Gastroesophageal sphincter (tissue), 4 donors: Measurements from ENCODE around the gene CLDND1. TPM values are rescaled to one million over a fixed set of nuclear protein-coding genes. Genes with fewer than 3 reads are reported as not detected.

Experiments
- ATAC-seq: fragments of 150-250 bp; one replicate; pipeline ENCODE4 v1.9.1; 2016; ENCODE audit warnings: mild to moderate bottlenecking, moderate library complexity
- H3K27ac ChIP-seq, 4 donors: fragments of 200-600 bp; sonication (generic) in 3 of 4; 1 replicate in 3 of 4; 2 replicates in 1 of 4; pipeline ENCODE4 v1.5.1; 2016 to 2019
- H3K27me3 ChIP-seq: fragments of 200-600 bp; sonication (generic); one replicate; pipeline ENCODE4 v1.5.1; 2019
- H3K36me3 ChIP-seq, 2 donors: fragments of 200-600 bp; sonication (generic); one replicate each; pipeline ENCODE4 v1.5.1; 2019; ENCODE audit warnings: control low read depth in 1 of 2
- H3K4me1 ChIP-seq, 3 donors: fragments of 200-600 bp; sonication (generic); 1 replicate in 2 of 3; 2 replicates in 1 of 3; pipeline ENCODE4 v1.5.1; 2016 to 2019; ENCODE audit warnings: control low read depth in 2 of 3
- H3K4me3 ChIP-seq, 2 donors: fragments of 200-600 bp; sonication (generic); one replicate each; pipeline ENCODE4 v1.5.1; 2019; ENCODE audit warnings: mild to moderate bottlenecking in 1 of 2, moderate library complexity in 1 of 2
- H3K9me3 ChIP-seq, 3 donors: fragments of 200-600 bp; sonication (generic); one replicate each; pipeline ENCODE4 v1.5.1; 2017 to 2019; ENCODE audit warnings: control low read depth in 2 of 3
- EP300 ChIP-seq: sonication (generic); formaldehyde crosslinking; IDR thresholded peaks from one replicate; pipeline ENCODE4 v1.6.1; 2017; ENCODE audit warnings: antibody characterized with exemption, mild to moderate bottlenecking
- POLR2A ChIP-seq, 2 donors: fragments of 450-650 bp; IDR thresholded peaks; one replicate each; pipeline ENCODE4 v1.6.1; 2017; ENCODE audit warnings: antibody characterized with exemption in 2 of 2, mild to moderate bottlenecking in 2 of 2, moderate library complexity in 1 of 2
- POLR2AphosphoS5 ChIP-seq: sonication (generic); formaldehyde crosslinking; IDR thresholded peaks from one replicate; pipeline ENCODE4 v1.6.1; 2017; ENCODE audit warnings: antibody characterized with exemption
- WGBS, 2 donors: methylation state at CpG; one replicate each; pipeline ENCODE4 v1.1.5; 2018; ENCODE audit warnings: low coverage in 1 of 2; 5-methylcytosine and 5-hydroxymethylcytosine counted together
- small RNA-seq, 4 donors: library from RNA; depleted of rRNA; stranded (forward); fragments of <200 nt; gene quantifications; one replicate each; pipeline ENCODE3, GENCODE V24; 2016
- total RNA-seq, 4 donors: library from RNA; depleted of rRNA; stranded (reverse); fragments of >200 nt; gene quantifications; one replicate each; pipeline ENCODE4 v1.1.0, GENCODE V29; 2016
- TF ChIP-seq, protein P1 (sequence below), 4 experiments: fragments of 200-600 bp in 2 of 4; fragments of 450-650 bp in 2 of 4; sonication (generic) in 1 of 4; IDR thresholded peaks; one replicate each; pipeline ENCODE4 v1.5.1; 2017 to 2019; ENCODE audit warnings: antibody characterized with exemption in 4 of 4, mild to moderate bottlenecking in 2 of 4, moderate library complexity in 2 of 4

The CLDND1 gene
- total RNA-seq, 4 donors from 2014 or later, result 117 to 228 (median 183) TPM

DNA sequence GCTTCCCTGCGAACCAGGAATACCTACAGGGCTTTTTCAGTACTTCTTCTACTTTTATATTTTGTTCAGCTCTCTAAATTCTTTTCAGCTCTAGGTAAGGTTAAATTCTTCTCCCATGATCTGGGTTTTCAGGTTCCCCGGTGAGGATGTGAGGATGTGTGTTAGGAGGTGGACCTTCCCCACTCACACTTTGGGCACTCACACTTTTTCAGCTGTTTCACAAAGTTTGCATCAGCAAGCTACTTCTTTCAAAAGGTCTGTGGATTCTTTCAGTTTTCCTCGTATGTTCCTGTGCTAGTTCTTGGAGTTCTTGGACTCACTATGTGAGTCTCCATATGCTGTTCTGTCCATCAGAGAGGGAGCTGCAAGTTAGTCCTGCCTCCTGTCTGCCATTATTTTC is 39.1 kb downstream of the CLDND1 start:
- TF ChIP-seq, protein P1, sequence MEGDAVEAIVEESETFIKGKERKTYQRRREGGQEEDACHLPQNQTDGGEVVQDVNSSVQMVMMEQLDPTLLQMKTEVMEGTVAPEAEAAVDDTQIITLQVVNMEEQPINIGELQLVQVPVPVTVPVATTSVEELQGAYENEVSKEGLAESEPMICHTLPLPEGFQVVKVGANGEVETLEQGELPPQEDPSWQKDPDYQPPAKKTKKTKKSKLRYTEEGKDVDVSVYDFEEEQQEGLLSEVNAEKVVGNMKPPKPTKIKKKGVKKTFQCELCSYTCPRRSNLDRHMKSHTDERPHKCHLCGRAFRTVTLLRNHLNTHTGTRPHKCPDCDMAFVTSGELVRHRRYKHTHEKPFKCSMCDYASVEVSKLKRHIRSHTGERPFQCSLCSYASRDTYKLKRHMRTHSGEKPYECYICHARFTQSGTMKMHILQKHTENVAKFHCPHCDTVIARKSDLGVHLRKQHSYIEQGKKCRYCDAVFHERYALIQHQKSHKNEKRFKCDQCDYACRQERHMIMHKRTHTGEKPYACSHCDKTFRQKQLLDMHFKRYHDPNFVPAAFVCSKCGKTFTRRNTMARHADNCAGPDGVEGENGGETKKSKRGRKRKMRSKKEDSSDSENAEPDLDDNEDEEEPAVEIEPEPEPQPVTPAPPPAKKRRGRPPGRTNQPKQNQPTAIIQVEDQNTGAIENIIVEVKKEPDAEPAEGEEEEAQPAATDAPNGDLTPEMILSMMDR (IDR thresholded peaks at IDR 0.05), result no peak
- no peak for TF ChIP-seq POLR2AphosphoS5
- TF ChIP-seq EP300, result no peak
- TF ChIP-seq POLR2A (IDR thresholded peaks at IDR 0.05), result no peak
- H3K4me1 ChIP-seq, result no peaks in the 10 kb centered on the region
- H3K27ac ChIP-seq, result no peak overlapping the region
- no peak for ATAC-seq
- H3K27me3 ChIP-seq, result no peaks in the 10 kb centered on the region
- no peak overlapping the region for H3K4me3 ChIP-seq
- WGBS, 2 donors, result 68 to 77% methylated on average over 3 of the region's 3 CpGs
- peaks cover 0 to 69% (median 0%) of the 10 kb centered on the region in 3 donors for H3K9me3 ChIP-seq
- no peaks in the 10 kb centered on the region for H3K36me3 ChIP-seq

DNA sequence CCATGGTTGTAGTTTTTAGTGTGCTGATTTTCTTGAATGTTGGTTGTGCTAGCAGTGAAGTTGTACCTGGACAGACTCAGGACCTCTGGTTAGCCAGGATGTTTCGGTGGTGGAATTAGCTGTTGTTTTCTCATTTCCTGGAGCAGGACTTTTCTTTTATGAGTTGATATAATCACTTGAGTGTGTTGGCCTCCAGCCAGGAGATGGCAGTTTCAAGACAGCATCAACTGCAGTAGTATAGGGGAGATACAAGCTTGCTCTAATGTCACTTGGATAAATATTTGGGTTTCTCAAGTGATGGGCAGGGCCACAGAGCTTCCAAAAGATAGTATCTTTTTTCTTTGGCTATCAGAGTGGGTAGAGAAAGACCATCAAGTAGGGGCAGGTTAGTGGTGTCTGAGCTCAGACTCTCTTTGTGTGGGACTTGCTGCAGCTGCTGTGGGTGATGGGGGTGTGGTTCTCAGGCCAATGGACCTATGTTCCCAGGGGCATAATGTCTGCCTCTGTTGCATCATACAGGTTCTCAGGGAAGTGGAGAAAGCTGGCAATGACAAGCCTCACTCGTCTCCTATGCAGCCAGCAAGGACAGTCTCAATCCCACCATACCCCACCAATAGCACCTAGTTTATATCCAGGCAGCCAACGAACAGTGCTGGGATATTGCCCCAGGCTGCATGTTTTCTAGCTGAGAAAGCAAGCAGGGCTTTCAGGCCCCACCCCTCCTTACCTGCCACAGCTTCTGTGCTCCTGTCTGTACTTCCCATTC is 39.8 kb downstream of the CLDND1 start:
- TF ChIP-seq EP300, result no peak
- no peak for TF ChIP-seq POLR2A (IDR thresholded peaks at IDR 0.05)
- TF ChIP-seq, protein P1 (IDR thresholded peaks at IDR 0.05), result no peak
- TF ChIP-seq POLR2AphosphoS5, result no peak
- 91 to 100% methylated on average over 1 to 2 of the region's 3 CpGs for WGBS, 2 donors
- H3K4me1 ChIP-seq, result no peaks in the 10 kb centered on the region
- H3K27ac ChIP-seq, result no peak overlapping the region
- no peak overlapping the region for H3K4me3 ChIP-seq
- ATAC-seq, result no peak
- H3K27me3 ChIP-seq, result no peaks in the 10 kb centered on the region
- peaks cover 0 to 69% (median 0%) of the 10 kb centered on the region in 3 donors for H3K9me3 ChIP-seq
- H3K36me3 ChIP-seq, result no peaks in the 10 kb centered on the region

Small RNAs within 50 kb of the gene (small RNA-seq; reads per million reads assigned to genes)
- 0 reads per million in 4 donors for gene RPL38P4

Other genes starting within 250 kb of the CLDND1 start
- not detected for gene OR5H2, start 240.4 kb downstream of the CLDND1 start, total RNA-seq
- gene OR5K4, start 169.0 kb downstream of the CLDND1 start, total RNA-seq, result not detected
- not detected for gene OR5K3, start 132.2 kb downstream of the CLDND1 start, total RNA-seq
- not detected for gene OR5K1, start 59.7 kb downstream of the CLDND1 start, total RNA-seq
- gene OR5K2, start 25.2 kb downstream of the CLDND1 start, total RNA-seq, result not detected
- not detected for gene GPR15, start 9.1 kb upstream of the CLDND1 start, total RNA-seq
- 10 to 100 TPM; 11.7 to 26.1 (median 17.1) TPM for gene CPOX, start 70.7 kb upstream of the CLDND1 start, total RNA-seq
- 10 to 100 TPM in 1 of 4 donors, 1 to 10 TPM in 3; 4.4 to 21.2 (median 7.4) TPM for gene ST3GAL6, start 240.4 kb upstream of the CLDND1 start, total RNA-seq